GM12878 (cell line): ENCODE results near the gene DIDO1.

Experiments
- BHLHE40 ChIP-seq, 2 experiments: fragments of 450-650 bp in 1 of 2; IDR thresholded peaks; 2 replicates each; pipeline ENCODE4 v1.6.1; 2011 to 2017; ENCODE audit warnings: low read depth in 2 of 2, borderline replicate concordance in 1 of 2, improper control_type of control experiment in 1 of 2, low read length in 1 of 2, mild to moderate bottlenecking in 1 of 2
- FOXM1 ChIP-seq: IDR thresholded peaks from 2 replicates; pipeline ENCODE4 v1.6.1; 2012; ENCODE audit warnings: low read depth, mild to moderate bottlenecking, inconsistent platforms, low read length, moderate library complexity
- GABPA ChIP-seq: IDR thresholded peaks from 2 replicates; pipeline ENCODE4 v1.6.1; 2014; ENCODE audit warnings: antibody characterized with exemption, low read depth, mild to moderate bottlenecking, inconsistent platforms
- KAT2A ChIP-seq: conservative IDR thresholded peaks from 2 replicates; pipeline ENCODE4 v1.6.1; 2011; ENCODE audit warnings: low read depth, low read length; ENCODE audit not compliant: control insufficient read depth
- POLR2A ChIP-seq: IDR thresholded peaks from 2 replicates; pipeline ENCODE4 v1.6.1; 2011; ENCODE audit warnings: low read depth, mild to moderate bottlenecking, low read length
- RFX5 ChIP-seq: IDR thresholded peaks from 2 replicates; pipeline ENCODE4 v1.6.1; 2011; ENCODE audit warnings: low read depth, low read length, improper control_type of control experiment
- SIX5 ChIP-seq: IDR thresholded peaks from 2 replicates; pipeline ENCODE4 v1.6.1; 2011; ENCODE audit warnings: mild to moderate bottlenecking, low read depth, low read length, moderate library complexity; ENCODE audit not compliant: severe bottlenecking
- SMAD5 ChIP-seq: IDR thresholded peaks from 2 replicates; pipeline ENCODE4 v1.6.1; 2016; ENCODE audit warnings: antibody characterized with exemption, low read depth
- ZNF274 ChIP-seq: IDR thresholded peaks from one replicate; pipeline ENCODE4 v1.8.0; 2011; ENCODE audit not compliant: insufficient read length, insufficient read depth
- TF ChIP-seq, protein P1 (sequence below): IDR thresholded peaks from 2 replicates; pipeline ENCODE4 v1.6.1; 2012; ENCODE audit warnings: mild to moderate bottlenecking, low read depth, low read length
- TF ChIP-seq, protein P2 (sequence below): IDR thresholded peaks from 2 replicates; pipeline ENCODE4 v1.6.1; 2012; ENCODE audit warnings: low read depth, low read length, improper control_type of control experiment
- TF ChIP-seq, protein P3 (sequence below): IDR thresholded peaks from 2 replicates; pipeline ENCODE4 v1.6.1; 2012; ENCODE audit warnings: low read depth, low read length, improper control_type of control experiment

DNA sequence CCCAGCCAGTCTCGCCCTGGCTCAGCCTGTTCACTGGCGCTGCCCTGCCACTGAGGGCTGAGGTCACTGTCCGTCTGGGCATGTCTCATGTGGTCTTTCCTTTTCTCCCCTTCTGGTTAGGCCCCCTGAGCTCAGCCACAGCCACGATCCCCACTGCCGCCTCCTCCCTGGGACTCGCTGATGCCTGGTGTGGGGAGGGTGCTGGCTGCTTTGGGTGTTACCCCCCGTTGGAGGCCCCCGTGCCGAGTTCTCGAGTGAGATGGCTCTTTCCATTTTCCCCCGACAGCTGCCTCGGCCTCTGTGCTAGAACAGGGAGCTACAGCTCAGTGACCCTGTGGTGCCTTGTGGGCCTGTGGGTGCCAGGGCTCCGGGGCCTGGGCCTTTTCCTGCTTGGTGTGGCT, 49.8 kb downstream of the DIDO1 start:
- TF ChIP-seq SMAD5 (no peak), SIX5 (no peak), BHLHE40 (IDR thresholded peaks at IDR 0.05; ENCODE audit: borderline replicate concordance in 1 of 2, low read depth in 2 of 2, low read length in 1 of 2) (no peak), KAT2A (no peak), POLR2A (no peak), ZNF274 (no peak), FOXM1 (no peak), RFX5 (no peak), GABPA (no peak)
- TF ChIP-seq, protein P1, sequence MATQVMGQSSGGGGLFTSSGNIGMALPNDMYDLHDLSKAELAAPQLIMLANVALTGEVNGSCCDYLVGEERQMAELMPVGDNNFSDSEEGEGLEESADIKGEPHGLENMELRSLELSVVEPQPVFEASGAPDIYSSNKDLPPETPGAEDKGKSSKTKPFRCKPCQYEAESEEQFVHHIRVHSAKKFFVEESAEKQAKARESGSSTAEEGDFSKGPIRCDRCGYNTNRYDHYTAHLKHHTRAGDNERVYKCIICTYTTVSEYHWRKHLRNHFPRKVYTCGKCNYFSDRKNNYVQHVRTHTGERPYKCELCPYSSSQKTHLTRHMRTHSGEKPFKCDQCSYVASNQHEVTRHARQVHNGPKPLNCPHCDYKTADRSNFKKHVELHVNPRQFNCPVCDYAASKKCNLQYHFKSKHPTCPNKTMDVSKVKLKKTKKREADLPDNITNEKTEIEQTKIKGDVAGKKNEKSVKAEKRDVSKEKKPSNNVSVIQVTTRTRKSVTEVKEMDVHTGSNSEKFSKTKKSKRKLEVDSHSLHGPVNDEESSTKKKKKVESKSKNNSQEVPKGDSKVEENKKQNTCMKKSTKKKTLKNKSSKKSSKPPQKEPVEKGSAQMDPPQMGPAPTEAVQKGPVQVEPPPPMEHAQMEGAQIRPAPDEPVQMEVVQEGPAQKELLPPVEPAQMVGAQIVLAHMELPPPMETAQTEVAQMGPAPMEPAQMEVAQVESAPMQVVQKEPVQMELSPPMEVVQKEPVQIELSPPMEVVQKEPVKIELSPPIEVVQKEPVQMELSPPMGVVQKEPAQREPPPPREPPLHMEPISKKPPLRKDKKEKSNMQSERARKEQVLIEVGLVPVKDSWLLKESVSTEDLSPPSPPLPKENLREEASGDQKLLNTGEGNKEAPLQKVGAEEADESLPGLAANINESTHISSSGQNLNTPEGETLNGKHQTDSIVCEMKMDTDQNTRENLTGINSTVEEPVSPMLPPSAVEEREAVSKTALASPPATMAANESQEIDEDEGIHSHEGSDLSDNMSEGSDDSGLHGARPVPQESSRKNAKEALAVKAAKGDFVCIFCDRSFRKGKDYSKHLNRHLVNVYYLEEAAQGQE, result no peak
- TF ChIP-seq, protein P2, sequence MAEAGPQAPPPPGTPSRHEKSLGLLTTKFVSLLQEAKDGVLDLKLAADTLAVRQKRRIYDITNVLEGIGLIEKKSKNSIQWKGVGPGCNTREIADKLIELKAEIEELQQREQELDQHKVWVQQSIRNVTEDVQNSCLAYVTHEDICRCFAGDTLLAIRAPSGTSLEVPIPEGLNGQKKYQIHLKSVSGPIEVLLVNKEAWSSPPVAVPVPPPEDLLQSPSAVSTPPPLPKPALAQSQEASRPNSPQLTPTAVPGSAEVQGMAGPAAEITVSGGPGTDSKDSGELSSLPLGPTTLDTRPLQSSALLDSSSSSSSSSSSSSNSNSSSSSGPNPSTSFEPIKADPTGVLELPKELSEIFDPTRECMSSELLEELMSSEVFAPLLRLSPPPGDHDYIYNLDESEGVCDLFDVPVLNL, result no peak
- TF ChIP-seq, protein P3, sequence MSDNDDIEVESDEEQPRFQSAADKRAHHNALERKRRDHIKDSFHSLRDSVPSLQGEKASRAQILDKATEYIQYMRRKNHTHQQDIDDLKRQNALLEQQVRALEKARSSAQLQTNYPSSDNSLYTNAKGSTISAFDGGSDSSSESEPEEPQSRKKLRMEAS, result no peak
